Stromal cell of bone marrow (primary cell): Measurements from ENCODE around the gene STOM.

Experiments used
- DNase-seq: peaks from one replicate; pipeline ENCODE4 v3.0.0-alpha.2; 2012; ENCODE audit warnings: low read depth

The STOM gene

DNA sequence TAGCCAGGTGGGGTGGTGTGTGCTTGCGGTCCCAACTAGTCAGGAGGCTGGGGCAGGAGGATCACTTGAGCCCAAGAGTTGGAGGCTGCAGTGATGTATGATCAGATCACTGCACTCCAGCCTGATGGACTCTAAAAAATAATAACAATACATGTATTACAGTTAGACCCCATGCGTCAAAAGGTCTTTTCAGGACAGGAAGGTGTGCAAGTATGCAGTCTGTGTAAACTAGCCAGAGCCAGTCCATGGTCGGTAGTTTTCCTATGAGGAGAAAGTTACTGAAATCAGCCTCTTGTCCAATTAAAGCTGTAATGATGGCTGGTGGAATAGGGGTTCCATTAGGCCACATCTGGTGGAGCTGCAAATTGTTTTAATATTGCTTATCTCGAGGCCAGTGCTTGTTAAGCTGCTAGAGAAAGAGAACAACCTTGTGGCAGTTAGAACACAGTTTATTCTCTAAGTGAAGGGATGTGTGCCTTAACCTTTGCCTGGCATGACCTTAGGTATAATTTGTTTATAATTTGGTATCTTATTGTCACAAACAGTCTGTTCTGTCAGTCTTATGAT is 1.5 kb upstream of the STOM start:
- DNase-seq: no peak

DNA sequence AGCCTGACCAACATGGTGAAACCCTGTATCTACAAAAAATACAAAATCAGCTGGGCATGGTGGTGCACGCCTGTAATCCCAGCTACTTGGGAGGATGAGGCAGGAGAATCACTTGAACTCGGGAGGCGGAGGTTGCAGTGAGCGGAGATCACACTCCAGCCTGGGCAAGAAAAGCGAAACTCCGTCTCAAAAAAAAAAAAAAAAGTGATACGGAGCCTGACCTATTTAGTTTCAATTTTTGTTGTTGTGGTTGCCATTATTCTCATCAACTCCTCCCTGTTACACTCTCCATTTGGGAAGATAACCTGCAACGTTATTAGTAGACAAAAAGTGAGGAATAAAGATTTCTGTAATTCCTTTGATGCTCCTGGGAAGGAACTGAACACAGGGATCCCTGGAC is 1.3 kb downstream of the STOM start:
- DNase-seq: no peak

DNA sequence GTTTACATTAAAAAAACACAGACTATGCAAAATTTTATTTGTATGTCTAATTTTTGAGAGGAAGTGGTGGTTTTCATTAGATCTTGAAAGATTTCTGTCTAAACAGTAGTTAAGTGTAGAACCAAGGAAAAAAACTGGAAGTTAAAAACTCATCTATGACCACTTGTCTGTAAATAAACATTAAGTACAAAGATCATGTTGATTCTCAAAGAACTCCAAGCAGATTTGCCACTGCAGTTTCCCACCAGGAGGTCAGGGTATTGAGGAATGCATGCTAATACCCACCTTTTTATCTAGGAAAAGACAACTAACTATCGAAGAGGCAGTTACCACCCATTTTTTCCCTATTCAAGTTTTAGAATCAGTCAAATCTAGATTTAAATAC is 1.9 kb downstream of the STOM start:
- no peak for DNase-seq

DNA sequence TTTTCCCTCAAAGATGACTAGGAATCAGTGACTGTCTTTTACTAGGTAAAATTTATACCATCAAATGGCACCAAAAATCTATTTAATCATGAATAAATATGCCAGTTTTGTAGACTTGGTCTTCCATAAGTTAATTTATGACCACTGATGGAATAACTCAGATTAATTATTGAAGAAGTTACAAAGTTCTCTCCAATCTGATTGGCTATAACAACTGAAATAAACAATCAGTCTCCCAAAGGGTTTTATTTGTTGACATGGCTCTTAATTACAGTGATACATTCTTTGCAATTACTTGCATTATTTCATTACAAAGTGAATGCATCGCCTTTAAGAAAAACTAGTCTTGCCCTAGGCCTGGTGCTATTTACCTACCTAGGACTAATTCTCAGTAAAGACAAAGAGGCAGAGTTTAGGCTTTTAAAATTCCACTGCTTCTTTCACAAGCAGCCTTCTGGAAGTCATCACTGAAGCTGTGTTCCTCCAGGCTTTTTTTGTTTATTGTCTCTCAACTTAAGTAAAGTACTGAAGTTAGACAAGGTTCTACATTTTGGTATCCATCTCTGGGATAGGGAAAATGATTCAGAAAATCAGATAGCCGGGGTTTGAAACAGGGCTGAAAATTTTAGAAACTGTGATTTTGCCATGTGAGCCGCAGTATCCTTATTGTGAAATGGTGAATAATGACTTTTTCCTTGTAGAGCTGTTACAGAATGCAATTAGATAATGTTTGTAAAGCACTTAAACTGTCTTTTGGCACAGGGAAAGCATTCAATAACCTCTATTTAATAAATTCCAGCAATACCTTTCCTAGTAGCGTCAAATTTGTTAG is 2.5 kb downstream of the STOM start:
- DNase-seq: no peak

DNA sequence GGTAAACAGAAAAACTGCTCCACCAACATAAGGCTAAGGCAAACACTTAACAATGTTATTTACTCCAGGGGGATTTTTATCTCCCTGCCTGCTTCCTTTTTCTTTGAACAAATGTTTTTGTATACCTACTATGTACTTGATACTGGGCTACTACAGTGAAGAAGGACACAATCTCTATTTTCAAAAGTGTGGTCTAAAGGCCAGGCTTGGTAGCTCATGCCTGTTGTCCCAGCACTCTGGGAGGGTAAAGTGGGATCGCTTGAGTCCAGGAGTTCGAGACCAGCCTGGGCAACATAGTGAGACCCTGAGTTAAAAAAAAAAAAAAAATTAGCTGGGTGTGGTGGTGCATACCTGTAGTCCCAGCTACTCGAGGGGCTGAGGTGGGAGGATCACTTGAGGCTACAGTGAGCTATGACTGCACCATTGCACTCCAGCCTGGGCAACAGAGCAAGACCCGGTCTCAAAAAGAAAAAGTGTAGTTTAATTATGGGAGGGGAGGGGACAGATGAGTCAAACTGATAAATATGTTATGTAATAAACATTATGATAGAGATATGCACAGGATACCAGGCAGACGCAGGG is 3.3 kb downstream of the STOM start:
- DNase-seq: no peak

DNA sequence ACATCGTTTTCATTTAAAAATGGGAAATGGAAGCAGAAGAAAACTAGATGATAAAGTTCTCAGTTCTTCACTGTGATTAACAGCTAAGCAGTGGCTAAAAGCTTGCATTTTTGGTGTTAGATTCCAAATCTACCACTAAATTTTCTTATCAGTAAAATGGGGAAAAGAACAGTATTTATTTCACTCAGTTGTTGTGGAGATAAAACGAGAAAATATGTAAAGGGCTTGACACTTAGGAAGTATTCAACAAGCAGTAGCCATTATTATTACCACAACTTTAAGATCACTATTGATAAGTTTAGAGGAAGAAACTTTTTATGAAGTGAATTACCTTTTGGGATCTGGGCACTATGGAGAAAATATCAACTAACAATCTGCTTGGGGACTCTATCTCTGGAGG is 4.5 kb downstream of the STOM start:
- no peak for DNase-seq

DNA sequence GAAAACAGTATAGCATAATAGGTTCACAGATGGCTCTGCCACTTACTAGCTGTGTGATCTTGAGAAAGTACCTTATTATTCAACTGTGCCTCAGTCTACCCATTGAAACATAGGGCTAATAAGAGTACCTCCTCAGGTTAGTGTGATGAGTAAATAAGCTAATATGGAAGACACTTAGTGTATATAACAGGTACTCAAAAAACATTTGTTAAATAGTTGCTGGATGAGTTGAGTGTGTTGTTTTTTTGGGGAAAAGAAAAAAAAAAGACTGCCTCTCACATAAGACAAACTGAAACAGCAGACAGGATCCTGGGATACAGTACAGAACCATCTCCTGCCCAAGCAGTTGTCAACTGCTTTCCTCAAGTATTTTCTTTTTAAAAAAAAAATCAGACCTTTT is 5.2 kb downstream of the STOM start:
- no peak for DNase-seq

DNA sequence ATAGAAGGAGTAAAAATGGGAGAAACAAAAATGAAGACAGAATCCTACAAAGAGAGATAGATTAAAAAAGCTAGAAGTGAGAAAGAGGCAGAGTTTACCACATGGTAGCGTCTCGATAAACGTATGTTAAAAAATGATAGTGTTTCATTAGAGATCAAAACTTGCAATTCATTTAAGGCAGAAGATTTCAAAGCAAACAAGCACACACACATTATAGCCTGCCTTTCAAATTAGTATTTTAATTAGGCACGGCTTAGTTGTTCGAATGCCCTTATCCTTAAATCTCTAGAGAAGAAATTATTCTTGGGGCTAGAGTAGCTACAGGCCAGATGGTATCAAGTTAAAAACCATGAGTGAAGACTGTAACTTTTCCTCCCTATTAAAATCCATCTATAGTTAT is 6.0 kb downstream of the STOM start:
- no peak for DNase-seq

DNA sequence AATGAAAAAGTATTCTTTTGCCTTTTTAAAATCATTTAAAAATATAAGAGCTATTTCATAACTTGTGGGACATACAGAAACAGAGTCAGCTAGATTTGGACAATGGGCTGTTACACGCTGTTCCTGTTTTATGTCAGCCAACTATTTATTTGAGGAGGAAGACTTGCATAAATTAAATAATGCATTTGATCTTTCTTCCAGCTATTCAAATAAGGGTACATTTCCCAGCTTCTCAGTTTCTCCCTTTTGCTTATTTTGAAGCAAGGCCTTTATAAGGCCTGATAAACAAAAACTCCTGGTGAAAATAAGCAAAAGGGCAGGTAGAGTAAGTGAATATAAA is 6.5 kb downstream of the STOM start:
- DNase-seq: no peak

DNA sequence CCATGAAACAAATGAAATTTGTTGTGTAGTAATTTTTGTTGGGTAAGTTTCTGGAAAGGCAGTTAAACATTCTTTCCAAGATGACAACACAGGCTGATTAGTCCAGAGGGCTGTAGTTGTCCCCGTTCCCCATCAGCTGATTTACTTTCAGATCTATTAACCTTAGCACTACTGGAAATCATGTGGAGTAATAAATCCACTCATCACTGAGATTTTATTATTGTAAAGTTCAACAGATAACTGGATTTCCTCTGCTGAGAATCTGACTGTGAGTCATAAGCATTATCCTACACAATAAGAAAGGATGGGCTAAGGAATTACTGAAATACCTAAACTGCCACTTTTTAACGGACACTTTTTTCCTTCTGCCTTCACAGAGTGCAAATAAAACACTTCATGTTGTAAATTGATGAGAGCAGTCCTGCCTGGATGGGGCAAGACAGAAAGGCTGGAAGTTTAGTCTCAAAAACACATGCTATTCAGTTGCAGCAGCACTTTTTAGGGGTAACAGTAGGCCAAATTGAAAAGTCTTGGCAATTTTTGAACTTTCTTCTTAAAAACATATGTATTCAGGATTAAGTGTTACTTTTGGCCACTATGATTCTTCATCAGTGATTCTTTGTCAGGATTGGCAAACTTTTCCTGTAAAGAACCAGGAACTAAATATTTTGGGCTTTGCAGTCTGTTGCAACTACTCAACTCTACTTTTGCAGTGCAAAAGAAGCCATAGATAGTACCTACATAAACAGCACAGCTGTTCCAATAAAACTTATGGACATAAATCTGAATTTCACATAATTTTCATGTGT is 7.0 kb downstream of the STOM start:
- DNase-seq: peak; percentile 87

DNA sequence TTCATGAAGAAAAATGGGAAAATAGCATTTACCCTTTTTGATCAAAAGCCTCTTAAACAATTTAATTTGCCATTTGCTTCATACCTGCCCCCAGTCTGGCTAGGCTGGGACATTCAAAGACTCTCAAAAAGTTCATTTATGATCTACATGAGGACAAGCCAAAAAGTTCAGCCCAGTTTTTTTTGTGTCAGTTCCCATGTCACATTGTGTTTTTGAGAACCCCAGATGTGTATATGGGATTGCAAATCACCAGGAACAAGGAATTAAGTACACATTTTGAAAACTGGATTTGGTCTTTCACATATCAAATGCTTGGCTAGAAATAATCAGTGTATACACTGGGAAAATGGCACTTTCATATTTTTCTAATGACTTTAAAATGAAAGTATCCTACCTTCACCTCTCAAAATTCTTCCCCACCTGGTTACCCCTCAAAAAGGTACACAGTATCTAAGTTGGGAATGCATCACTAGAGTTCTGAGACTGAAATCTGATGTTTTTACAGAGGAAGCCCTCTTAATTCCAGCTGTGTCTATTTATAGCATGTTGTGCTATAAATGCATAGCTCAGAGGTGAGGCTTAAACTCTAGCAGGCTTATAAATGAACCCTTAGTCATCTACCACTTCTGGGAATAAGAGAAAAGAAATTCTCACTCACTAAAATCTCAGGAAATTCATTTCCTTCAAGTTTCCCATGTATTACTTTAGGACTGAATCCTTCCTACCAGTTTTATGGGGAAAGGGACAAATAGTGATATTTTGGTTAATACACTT is 9.3 kb downstream of the STOM start:
- DNase-seq: peak; percentile 79

DNA sequence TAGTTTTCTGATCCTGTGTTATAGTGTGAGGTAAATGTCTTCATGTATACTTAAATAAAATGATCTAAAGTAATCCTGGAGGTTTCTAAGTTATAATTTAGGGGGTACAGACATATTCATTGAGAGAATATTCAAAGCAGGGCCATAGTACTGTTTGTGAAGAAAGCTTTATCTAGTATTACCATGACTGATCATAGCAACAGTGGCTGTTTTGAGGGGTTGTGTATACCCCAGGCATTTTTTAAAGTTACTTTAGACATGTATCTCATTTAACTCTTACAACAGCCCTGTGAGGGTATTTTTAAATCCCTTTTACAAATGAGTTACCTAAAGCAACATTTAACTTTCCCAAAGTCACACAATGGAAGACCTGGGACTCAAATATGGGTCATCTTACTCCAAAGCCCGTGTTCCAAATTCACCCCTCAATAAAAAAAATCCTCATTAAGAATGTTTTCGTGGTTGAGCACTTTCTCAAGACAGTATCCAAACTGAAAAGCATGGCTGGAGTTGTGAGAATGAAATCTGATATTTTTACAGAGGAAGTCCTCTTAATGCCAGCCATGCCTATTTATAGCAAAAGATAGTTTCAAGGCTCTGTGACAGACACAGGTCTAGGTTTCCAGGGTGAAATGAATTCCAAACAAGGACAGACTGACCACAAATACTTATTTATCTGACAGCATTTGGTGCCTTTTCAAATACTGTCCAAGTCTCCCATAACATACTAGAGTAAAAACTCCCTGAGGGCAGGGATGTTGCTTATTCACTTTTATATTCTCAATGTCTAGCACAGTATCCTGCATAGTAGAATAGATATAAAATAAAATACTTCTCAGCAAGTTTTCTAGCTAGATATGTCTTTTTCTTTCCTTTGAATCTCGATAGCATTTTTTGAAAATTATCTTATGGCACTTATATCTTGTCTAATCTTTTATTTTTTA is 10.4 kb downstream of the STOM start:
- DNase-seq: no peak

DNA sequence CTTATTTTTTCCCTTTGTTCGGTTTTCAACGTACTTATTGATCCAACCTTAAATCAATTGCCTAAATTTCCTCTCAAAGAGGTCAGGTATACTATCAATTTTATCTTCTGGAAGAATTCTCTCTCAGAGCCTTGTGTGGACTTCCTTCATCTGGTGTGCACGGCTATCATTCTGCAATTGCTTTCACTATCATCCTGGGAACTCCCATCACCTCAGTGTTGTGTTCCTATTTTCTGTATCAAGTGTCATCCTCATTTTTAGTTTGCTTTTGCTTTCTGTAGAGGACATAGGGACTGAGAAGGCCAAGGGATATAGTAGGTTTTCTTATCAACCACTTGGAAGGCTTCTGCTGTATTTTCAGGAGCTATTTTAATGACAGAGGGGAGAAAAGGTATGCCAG is 11.3 kb downstream of the STOM start:
- no peak for DNase-seq

DNA sequence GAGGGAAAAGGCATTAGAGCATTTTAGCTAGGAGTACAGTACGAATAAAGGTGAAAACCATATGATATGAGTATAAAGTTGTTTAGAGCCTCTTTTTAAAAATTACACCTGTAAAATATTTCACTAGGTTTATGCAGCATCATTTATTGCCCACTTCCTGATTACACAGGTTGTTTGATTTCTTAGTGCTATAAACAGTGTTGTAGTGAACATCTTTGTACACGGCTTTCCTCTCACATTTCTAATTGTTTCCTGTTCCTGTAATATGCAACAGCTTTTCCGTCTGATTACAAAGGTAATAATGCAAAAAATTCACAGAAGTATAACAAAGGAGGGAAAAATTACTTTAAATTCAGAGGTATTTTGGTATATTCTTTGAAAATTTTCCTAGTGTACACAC is 13.0 kb downstream of the STOM start:
- no peak for DNase-seq

DNA sequence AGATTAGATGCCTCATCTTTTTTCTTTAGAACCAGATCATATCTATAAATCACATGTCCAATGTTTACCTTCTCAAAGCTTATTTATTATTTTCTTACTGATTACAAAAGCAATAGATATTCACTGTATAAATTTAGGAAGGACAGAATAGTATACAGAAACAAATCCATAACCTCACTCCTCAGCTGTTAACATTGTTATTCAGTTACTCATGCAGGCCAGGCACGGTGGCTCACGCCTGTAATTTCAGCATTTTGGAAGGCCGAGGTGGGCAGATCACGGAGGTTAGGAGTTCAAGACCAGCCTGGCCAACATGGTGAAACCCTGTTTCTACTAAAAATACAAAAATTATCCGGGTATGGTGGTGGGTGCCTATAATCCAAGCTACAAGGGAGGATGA is 15.3 kb downstream of the STOM start:
- DNase-seq: no peak

DNA sequence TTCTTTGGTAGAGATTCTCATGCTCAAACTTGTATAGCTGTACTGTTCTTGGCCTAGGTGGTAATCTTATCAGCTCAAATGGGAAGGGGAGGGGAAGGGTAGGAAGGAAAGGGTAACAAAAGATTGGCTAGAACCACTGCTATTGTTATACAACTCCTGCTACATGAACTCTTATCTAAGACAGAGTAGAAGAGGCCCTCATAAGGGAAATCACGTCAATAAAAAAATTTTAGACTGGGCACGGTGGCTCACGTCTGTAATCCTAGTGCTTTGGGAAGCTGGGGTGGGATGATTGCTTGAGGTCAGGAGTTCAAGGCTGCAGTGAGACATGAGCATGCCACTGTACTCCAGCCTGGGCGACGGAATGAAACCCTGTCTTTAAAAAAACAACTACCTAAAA is 15.9 kb downstream of the STOM start:
- no peak for DNase-seq

DNA sequence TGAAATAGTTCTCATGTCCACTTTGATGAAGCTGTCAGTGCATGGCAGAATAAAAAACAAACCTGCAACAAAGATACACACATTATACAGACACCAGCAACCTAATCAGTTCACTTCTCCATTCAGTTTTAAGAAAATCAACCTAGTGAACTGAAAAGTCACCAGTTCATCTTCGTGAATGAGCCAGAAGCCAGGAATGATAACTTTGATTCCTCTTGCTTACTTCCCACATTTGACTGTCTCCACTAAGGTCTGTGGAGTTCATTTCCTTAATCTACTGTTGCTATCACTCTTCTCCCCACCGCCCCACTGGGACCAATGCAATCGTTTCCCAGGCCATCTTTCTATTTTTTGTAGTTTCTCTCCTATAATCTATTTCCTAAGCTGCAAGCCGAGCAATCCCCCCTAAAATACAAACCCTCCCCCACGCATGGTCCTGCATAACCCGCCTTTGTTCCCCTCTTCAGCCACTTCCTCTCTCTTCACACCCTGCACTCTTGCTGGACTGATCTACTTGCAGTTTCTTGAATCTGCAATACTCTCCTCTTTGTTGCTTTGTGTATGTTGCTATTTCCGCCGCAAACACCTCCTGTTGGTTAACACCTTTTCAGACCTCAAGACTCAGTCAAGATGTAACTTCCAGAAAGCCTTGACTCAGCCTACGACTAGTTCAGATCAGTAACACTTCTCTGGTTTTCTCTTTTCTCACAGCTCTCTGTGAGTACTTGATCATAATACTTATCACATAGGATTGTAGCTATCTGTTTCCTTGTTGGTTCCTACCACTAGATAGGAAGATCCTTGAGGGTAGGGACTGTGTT is 16.6 kb downstream of the STOM start:
- no peak for DNase-seq

DNA sequence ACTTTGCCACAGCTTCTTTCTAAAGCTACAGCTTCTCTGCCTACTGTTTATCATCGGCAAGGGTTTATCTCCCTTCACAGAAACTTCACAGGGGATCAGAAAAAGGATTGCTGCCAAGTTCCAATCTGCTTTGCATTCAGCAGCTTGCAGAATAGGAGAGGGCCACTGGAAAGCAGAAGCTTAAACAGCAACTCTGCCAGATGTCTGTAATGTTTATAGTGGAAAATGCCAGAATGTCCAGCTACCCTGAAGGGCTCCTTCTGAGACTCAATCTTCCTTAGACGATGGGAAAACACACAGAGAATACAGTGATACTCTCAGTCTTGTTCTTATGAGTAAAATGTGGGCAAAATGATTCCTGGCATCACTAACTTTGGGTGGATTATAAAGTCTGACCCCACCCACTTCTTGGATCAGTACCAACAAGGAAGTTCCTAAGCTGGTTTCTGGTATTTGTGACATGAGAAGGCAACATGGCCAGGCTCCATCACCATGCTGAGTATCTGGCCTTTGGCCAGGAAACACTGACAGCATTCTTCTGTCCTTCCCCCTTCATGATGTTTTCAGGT is 19.0 kb downstream of the STOM start:
- DNase-seq: peak; percentile 95

DNA sequence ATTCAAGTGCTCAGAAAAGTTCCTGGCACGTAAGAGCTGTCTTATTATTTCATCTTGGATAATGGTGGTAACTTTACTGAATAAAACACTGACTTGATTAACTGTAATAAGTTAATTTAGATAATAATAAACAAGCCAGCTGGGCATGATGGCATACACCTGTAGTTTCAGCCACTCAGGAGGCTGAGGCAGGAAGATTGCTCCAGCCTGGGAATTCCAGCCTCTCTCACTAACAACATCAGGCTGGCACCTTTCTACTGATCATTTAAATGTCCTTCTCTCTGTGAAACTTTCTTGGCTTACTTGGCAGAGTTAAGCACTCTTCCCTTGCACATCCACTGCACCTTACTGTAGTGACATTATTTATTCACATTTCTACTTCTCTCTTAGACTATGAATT is 20.0 kb downstream of the STOM start:
- DNase-seq: no peak

DNA sequence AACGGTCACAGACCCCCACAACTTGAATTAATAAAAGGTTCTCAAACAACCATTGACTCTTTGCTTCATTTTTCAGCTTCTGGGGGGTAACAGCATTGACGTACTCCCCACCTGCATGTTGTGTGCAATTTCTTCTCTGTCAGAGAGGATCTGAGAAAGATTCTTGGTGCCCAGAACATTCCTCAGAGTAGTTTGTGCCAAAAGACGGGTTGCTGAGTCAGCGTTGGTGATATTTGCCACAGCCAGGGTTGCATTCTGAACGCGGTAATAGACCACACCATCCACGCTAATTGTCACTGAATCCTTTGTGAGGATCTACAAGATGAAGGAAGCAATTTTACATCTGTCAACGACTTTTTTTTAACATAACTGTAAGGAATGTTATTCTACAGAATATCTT is 21.0 kb downstream of the STOM start:
- DNase-seq: no peak
